Middle frontal gyrus (tissue), 1 donor: ENCODE results near the gene CMTR1.
A peak's percentile ranks its signal among the peaks of the same experiment; 100 is the strongest.
"Not testable (repeated sequence)": the region's sequence is repeated elsewhere in the genome, so short reads cannot be mapped to it uniquely, and the experiment has no call there.

Experiments
- DNase-seq: peaks from one replicate; pipeline ENCODE4 v3.0.0-alpha.2; 2015; ENCODE audit warnings: low spot score; ENCODE audit errors: extremely low spot score

The CMTR1 gene

GRCh38 chr6:37491171-37491829, 58.3 kb downstream of the CMTR1 start:
- no peak for DNase-seq

DNA sequence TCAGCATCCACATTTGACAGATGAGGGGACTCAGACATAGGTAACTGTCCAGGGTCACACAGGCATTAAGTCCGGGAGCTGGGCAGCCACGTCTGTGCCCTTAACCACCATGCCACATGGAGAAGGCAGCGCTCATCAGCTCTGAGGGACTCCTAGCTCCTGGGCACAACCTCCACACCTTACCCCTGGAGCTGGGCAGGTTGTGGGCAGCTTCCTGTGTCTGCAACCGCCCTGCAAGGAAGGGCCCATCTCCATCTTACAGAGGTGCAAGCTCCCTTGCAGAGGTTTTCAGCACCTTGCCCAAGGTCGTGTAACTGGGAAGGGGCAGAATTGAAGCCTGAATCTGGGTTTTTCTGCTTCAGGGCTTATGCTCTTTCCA, 58.8 kb downstream of the CMTR1 start:
- no peak for DNase-seq

DNA sequence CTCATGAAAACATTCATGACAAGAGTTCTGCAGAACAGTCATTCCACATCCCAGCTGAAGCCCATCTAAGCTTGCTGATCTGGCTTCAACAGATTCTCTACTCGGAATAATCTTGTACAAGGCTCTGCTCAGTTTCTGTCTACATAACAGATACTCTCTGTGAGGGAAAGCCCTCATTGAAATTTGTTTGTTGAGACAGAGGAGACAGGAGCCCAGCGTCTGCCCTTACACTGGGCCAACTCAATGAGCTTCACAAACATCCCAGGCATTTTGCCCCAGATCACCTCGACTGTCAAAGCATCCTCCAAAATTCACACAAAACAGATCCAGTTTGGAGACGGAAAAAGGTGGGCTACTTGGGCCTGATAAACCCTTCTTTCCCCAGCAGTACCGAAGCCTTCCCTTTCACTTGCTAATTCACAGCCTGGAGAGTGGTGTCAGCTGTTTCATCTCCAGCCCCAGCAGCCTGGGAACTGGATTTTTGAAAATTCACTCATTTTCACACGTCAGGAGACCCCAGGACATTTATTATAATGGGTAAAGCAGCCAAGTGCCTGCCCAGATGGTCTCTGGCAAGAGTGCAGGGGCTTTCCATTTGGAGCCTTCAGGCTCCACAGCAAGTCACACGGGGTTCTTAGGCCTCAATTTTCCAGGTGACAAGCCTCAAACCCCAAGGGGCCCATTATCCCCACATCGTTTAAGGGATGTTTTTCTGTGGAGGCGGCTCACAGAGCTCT, 59.4 kb downstream of the CMTR1 start:
- no peak for DNase-seq

- no peak for DNase-seq
Measured at GRCh38 chr6:37492991-37493660, 60.1 kb downstream of the CMTR1 start.

DNA sequence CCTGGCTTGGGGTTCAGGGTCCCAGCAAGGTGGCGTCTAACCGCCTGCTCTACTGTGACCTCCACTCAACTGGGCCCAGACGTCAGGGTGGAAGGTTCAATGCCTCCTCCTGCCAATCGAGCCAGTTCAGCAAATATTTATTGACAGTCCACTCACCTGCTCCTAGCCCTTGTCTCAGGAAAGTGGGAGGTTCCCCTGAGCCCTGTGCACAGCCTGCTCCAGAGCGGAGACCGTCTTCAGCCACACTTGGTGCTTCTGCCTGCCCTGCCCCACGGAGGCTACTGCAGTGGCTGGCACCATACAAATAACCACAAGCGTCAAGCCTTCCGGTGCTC, 60.6 kb downstream of the CMTR1 start:
- DNase-seq: no peak

GRCh38 chr6:37495244-37495934, 62.4 kb downstream of the CMTR1 start:
- DNase-seq: no peak

- no peak for DNase-seq
Measured at GRCh38 chr6:37496951-37497885, 64.2 kb downstream of the CMTR1 start.

- peak; percentile 87 for DNase-seq
Measured at GRCh38 chr6:37499433-37500293, 66.6 kb downstream of the CMTR1 start, which contains the start of gene CCDC167. Gene CCDC167, minus strand, starts transcription at chr6:37499893. Its CDS starts 30 bp downstream, at chr6:37499863.

DNA sequence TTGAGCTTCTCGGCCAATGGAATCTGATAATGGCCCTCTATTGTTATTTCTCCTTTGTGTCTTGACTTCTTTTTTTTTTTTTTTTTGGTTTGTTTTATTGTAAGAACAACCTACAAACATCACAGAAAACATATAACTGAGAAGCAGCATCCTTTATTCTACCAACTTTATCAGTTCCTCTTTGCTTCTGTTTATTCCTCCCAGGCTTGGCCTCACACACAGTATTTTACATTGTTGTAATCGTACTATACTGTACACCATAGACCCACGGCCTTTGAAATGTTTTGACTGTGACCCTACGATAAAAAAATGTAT, 67.2 kb downstream of the CMTR1 start:
- no peak for DNase-seq

DNA sequence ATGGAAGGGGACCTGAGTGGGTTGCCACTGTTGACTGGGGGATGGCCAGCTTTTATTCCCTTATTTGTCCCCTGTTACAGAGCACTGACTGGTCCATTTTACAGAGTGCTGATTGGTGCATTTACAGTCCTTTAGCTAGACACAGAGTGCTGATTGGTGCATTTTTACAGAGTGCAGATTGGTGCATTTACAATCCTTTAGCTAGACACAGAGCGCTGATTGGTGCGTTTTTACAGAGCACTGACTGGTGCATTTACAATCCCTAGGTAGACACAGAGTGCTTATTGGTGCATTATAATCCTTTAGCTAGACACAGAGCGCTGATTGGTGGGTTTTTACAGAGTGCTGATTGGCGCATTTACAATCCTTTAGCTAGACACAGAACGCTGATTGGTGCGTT, 67.9 kb downstream of the CMTR1 start:
- DNase-seq: not testable (repeated sequence)

DNA sequence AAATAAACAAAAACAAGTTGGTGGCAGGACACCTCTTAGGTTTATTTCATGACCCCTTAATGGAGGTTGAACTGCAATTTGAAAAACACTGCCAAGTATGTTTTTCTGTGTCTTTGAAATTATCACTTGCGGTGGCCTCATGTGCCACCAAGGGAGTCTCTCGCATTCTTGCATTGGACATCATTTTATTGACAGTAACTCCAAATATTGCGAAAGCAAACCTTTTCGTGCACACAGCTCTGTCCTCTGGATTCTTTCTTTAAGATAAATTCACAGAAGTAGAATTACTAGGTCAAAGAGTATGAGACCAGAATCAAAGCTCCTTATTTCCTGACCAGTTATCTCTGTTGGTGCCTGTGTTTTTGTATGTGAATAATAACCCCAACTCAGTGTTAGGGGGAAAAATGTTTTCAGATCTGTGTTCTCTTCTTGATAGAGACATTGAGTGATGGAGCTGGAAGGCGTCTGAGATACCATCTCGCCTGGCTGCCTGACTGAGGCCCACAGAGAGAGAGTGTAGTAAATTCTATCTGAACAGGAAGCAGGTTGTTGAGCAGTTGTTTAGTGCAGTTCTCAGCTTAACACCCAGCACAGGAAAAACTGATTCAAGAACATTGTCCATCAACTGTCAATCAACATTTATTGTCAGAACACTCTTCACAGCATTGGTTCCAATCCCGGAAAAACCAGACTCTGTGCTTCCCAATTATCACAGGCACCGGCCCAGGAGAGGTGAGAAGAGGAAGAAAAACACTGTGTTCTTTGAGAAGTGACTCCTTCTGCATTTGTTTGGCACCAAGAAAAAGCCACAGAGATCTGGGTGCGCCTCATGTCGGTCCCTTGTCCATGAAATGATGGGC, 68.8 kb downstream of the CMTR1 start:
- DNase-seq: no peak

- no peak for DNase-seq
Measured at GRCh38 chr6:37502703-37503291, 69.8 kb downstream of the CMTR1 start.

- no peak for DNase-seq
Measured at GRCh38 chr6:37503309-37503965, 70.4 kb downstream of the CMTR1 start.

DNA sequence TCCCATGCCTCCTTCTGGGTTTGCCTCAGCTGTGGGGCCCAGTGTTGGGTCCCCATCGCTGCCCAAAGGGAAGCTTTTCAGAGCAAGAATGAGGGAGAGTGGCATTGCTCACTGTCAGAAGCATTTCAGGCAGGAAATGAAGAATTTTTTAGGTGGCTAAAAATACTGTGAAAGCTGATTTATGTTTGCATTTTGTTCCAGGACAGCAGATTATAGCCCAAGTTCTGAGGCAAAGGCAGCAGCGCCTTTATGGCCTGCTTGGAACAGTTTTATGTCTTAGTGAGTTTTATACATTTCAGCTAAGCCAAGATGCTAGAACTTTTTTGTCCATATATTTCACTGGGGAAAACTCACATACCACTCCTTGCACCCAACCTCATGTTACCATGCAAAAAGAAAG, 71.0 kb downstream of the CMTR1 start:
- no peak for DNase-seq

DNA sequence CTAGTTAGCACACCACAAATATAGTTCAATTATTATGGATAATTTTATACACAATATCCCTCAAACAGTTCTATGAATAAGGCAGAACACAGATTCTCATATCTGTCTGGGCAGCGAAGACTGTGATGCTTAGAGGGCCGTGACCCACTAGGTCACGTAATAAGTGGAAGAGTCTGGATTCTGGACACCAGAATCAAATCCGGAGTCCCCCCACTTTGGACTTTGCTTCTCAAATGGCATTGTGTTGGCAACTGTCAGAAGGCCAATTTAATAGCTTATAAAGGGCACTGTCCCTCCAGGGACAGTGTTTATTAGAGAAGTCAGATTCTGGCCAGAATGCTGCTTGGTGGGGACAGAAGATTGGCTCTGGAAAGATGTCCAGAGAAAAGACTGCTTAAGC, 73.5 kb downstream of the CMTR1 start:
- DNase-seq: no peak

DNA sequence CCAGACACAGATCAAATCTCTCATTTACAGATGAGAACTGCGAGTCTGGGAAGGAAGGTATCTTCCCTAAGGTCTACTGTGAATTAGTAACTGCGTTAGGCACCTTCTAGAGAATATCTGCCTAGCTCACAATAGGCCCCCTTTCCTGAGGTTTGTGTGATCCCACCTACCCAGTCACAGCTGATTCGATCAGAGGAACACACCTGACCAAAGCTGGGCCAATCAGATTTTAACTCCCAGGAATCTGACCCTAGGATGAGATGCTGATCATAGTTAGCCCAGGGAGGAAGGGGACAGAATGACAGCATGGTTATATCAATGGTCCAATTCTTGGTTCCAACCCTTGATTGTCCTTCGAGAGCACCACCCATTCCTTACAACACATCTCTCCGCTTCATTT, 74.1 kb downstream of the CMTR1 start:
- no peak for DNase-seq

DNA sequence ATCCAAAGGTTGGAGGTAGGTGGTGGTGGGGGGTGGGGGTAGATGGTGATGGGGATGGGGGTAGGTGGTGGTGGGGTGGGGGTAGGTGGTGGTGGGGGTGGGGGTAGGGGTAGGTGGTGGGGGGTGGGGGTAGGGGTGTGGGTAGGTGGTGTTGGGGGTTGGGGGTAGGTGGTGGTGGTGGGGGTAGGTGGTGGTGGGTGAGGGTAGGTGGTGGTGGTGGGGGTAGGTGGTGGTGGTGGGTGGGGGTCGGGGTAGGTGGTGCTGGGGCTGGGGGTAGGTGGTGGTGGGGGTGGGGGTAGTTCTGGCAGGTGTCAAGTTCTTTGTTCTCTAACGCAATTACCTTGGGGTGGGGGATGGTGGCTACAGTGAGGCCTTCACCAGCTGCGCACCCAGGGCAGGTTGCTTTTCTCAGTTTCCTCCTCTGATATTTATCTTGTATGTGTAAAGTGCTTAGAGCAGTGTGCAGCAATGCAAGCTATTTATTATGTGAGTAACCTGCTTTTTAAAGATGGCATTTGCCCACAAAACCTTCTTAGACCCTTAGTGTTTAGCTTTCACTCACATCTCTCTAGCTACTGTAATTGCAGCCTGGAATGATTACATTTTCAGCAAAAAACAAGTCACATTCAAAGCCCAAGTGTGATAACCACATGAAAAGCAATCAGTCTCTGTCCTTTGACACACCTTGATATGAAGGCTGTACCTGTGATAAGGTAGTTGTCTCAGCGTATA, 74.8 kb downstream of the CMTR1 start:
- DNase-seq: no peak

DNA sequence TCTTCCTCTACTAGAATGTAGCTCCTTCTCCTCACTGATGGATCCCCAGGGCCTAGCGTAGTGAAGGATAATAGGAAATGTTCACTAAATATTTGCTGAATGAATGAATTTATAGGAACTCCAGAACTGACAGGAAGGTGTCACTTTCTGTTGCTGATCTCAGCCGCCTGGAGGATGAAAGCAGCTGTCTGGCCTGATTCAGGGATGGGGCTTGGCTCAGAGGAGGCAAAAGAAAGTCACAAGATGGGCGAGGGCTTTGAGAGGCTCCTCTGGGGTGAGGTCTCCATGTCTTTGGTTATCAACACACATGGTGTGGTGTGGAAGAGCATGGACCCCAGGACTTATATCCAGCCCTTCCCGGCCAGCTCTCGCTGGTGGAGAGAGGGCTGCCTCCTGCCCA, 78.2 kb downstream of the CMTR1 start:
- no peak for DNase-seq
